HEK293 (cell line): ENCODE data around the gene TBC1D24.

Experiments used
- CTCF ChIA-PET: fragments of 350-600 bp; formaldehyde crosslinking; extraction: SDS; loops from one replicate; lab custom pipeline; 2021; ENCODE audit warnings: antibody characterized with exemption; lab: Yijun Ruan, JAX
- POLR2A ChIA-PET: fragments of 300-600 bp; formaldehyde crosslinking; extraction: SDS; loops from one replicate; lab custom pipeline; 2020; ENCODE audit warnings: antibody characterized with exemption, inconsistent platforms; lab: Yijun Ruan, JAX
- H3K27ac ChIP-seq: fragments of 200-500 bp; sonication (Bioruptor generic); 2 replicates; pipeline ENCODE4 v1.5.1; 2014; ENCODE audit warnings: low read depth, low read length, control low read depth, inconsistent platforms; ENCODE audit errors: extremely low read depth
- H3K36me3 ChIP-seq, 2 experiments: fragments of 200-500 bp in 1 of 2; sonication (Bioruptor generic) in 1 of 2; 1 replicate in 1 of 2; 2 replicates in 1 of 2; pipeline ENCODE4 v1.5.1; 2014 to 2017; ENCODE audit warnings: inconsistent platforms in 2 of 2, low read length in 2 of 2; ENCODE audit not compliant: control insufficient read depth in 2 of 2, insufficient read depth in 1 of 2
- H3K4me1 ChIP-seq: fragments of 200-500 bp; sonication (Bioruptor generic); 2 replicates; pipeline ENCODE4 v1.5.1; 2014; ENCODE audit warnings: mild to moderate bottlenecking, low read length, inconsistent platforms; ENCODE audit not compliant: control insufficient read depth, insufficient read depth
- H3K4me3 ChIP-seq: 2 replicates; pipeline ENCODE4 v1.5.1; 2011; ENCODE audit warnings: low read depth, mild to moderate bottlenecking, control low read depth, low read length, moderate library complexity
- H3K9me3 ChIP-seq: fragments of 200-500 bp; sonication (Bioruptor generic); 2 replicates; pipeline ENCODE4 v1.5.1; 2014; ENCODE audit warnings: low read depth, low read length, inconsistent platforms; ENCODE audit not compliant: control insufficient read depth, insufficient read depth
- HIC1 ChIP-seq: fragments of 450-650 bp; formaldehyde crosslinking; IDR thresholded peaks from 2 replicates; pipeline ENCODE4 v1.5.1; 2016; ENCODE audit warnings: missing biosample characterization, missing genetic modification characterization
- KLF1 ChIP-seq: fragments of 450-650 bp; formaldehyde crosslinking; IDR thresholded peaks from 2 replicates; pipeline ENCODE4 v1.5.1; 2016; ENCODE audit warnings: missing biosample characterization, missing genetic modification characterization
- PATZ1 ChIP-seq: fragments of 450-650 bp; formaldehyde crosslinking; IDR thresholded peaks from 2 replicates; pipeline ENCODE4 v1.5.1; 2016; ENCODE audit warnings: missing biosample characterization, missing genetic modification characterization
- SP3 ChIP-seq: fragments of 450-650 bp; formaldehyde crosslinking; IDR thresholded peaks from 2 replicates; pipeline ENCODE4 v1.5.1; 2016; ENCODE audit warnings: missing biosample characterization, missing genetic modification characterization
- ZEB2 ChIP-seq: fragments of 450-650 bp; formaldehyde crosslinking; IDR thresholded peaks from 2 replicates; pipeline ENCODE4 v1.5.1; 2016; ENCODE audit warnings: missing biosample characterization, missing genetic modification characterization
- ZIC2 ChIP-seq: fragments of 450-650 bp; formaldehyde crosslinking; IDR thresholded peaks from 2 replicates; pipeline ENCODE4 v1.5.1; 2016; ENCODE audit warnings: missing biosample characterization, missing genetic modification characterization
- ZNF114 ChIP-seq: fragments of 450-650 bp; formaldehyde crosslinking; IDR thresholded peaks from 2 replicates; pipeline ENCODE4 v1.5.0; 2017; ENCODE audit warnings: missing biosample characterization, missing genetic modification characterization
- ZNF138 ChIP-seq: fragments of 450-650 bp; formaldehyde crosslinking; IDR thresholded peaks from 2 replicates; pipeline ENCODE4 v1.5.1; 2016; ENCODE audit warnings: missing biosample characterization, missing genetic modification characterization, borderline replicate concordance
- ZNF274 ChIP-seq, 2 experiments: fragments of 200-500 bp in 1 of 2; fragments of 450-650 bp in 1 of 2; sonication (Bioruptor generic) in 1 of 2; formaldehyde crosslinking in 1 of 2; IDR thresholded peaks; 2 replicates each; pipeline versions ENCODE4 v1.5.1 to v1.6.1; 2014 to 2016; ENCODE audit warnings: borderline replicate concordance in 1 of 2, inconsistent platforms in 1 of 2, low read length in 1 of 2, missing biosample characterization in 1 of 2, missing genetic modification characterization in 1 of 2
- ZNF280C ChIP-seq: fragments of 450-650 bp; formaldehyde crosslinking; IDR thresholded peaks from 2 replicates; pipeline ENCODE4 v1.5.1; 2016; ENCODE audit warnings: missing biosample characterization, missing genetic modification characterization
- ZNF341 ChIP-seq: fragments of 450-650 bp; formaldehyde crosslinking; IDR thresholded peaks from 2 replicates; pipeline ENCODE4; 2016; ENCODE audit warnings: low read depth, missing biosample characterization, missing genetic modification characterization
- ZNF37A ChIP-seq: fragments of 450-650 bp; IDR thresholded peaks from 2 replicates; pipeline ENCODE4 v1.5.1; 2018; ENCODE audit warnings: missing biosample characterization, missing genetic modification characterization
- ZNF501 ChIP-seq: fragments of 450-650 bp; formaldehyde crosslinking; IDR thresholded peaks from 2 replicates; pipeline ENCODE4 v1.5.1; 2016; ENCODE audit warnings: missing biosample characterization, missing genetic modification characterization
- ZNF549 ChIP-seq: fragments of 450-650 bp; IDR thresholded peaks from 2 replicates; pipeline ENCODE4 v1.5.1; 2018; ENCODE audit warnings: missing biosample characterization, missing genetic modification characterization, mild to moderate bottlenecking, inconsistent platforms, moderate library complexity
- ZNF600 ChIP-seq: fragments of 450-650 bp; formaldehyde crosslinking; IDR thresholded peaks from 2 replicates; pipeline ENCODE4 v1.5.1; 2016; ENCODE audit warnings: missing biosample characterization, missing genetic modification characterization
- ZNF610 ChIP-seq: fragments of 450-650 bp; formaldehyde crosslinking; IDR thresholded peaks from 2 replicates; pipeline ENCODE4 v1.5.1; 2016; ENCODE audit warnings: missing biosample characterization, missing genetic modification characterization, borderline replicate concordance
- TF ChIP-seq, protein P1 (sequence below): fragments of 450-650 bp; IDR thresholded peaks from 2 replicates; pipeline ENCODE4 v1.5.1; 2018; ENCODE audit warnings: missing biosample characterization, mild to moderate bottlenecking, missing genetic modification characterization
- TF ChIP-seq, protein P2 (sequence below): fragments of 450-650 bp; formaldehyde crosslinking; IDR thresholded peaks from 2 replicates; pipeline ENCODE4 v1.5.1; 2016; ENCODE audit warnings: missing biosample characterization, missing genetic modification characterization
- TF ChIP-seq, protein P3 (sequence below): fragments of 450-650 bp; formaldehyde crosslinking; IDR thresholded peaks from 2 replicates; pipeline ENCODE4 v1.5.1; 2016; ENCODE audit warnings: missing biosample characterization, missing genetic modification characterization
- TF ChIP-seq, protein P4 (sequence below): fragments of 450-650 bp; formaldehyde crosslinking; IDR thresholded peaks from 2 replicates; pipeline ENCODE4 v1.5.1; 2016; ENCODE audit warnings: missing biosample characterization, missing genetic modification characterization

TBC1D24 gene

DNA sequence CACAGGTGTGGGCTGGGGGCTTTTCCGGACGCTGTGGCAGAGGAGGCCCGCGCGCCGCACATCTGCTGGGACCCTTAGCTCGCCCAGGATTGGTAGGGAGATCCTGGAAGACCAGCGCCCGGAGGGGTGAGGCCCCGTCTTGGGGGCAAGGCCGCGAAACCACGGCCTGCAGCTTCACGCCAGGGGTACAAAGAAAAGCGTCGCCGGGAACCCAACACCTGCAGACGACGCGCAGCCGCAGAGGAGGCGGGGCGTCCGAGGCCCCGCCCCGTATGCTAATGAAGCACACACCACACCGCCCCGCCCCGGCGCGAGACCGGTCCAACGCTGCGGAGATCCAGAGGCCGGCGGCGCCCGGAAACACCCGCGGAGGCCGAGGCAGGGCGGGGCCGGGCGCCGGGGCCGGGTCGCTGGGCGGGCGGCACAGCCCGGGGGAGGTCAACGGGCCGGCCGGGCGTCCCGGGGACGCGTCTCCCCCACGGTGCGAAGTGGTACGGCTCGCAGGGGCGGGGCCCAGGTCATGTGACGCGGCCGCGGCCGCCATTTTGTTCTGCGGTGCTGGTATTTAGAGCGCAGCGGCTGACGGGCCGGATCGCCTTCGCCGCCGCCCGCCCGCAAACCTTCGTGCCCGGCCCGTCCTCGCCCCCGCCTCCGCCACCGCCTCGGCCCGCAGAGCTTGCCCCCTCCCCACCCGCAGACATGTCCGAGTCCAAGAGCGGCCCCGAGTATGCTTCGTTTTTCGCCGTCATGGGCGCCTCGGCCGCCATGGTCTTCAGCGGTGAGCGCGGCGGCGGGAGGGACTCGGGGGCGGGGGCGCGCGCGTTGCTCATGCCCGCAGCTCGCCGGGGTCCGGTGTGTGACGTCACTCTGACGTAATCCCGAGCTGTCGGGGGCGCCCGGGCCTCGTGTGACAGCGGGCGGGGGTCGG, 38.7 kb downstream of the TBC1D24 start, which contains the start of gene ATP6V0C (continued):
- TF ChIP-seq, protein P1, sequence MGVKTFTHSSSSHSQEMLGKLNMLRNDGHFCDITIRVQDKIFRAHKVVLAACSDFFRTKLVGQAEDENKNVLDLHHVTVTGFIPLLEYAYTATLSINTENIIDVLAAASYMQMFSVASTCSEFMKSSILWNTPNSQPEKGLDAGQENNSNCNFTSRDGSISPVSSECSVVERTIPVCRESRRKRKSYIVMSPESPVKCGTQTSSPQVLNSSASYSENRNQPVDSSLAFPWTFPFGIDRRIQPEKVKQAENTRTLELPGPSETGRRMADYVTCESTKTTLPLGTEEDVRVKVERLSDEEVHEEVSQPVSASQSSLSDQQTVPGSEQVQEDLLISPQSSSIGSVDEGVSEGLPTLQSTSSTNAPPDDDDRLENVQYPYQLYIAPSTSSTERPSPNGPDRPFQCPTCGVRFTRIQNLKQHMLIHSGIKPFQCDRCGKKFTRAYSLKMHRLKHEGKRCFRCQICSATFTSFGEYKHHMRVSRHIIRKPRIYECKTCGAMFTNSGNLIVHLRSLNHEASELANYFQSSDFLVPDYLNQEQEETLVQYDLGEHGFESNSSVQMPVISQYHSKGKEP: no peak; the same call in 1 of the 2 replicates
- TF ChIP-seq ZNF600 (tag by site-specific recombination): no peak; the same call in 1 of the 2 replicates
- TF ChIP-seq, protein P2, sequence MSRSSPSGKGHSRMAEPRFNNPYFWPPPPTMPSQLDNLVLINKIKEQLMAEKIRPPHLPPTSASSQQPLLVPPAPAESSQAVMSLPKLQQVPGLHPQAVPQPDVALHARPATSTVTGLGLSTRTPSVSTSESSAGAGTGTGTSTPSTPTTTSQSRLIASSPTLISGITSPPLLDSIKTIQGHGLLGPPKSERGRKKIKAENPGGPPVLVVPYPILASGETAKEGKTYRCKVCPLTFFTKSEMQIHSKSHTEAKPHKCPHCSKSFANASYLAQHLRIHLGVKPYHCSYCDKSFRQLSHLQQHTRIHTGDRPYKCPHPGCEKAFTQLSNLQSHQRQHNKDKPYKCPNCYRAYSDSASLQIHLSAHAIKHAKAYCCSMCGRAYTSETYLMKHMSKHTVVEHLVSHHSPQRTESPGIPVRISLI (tag by site-specific recombination): no peak
- TF ChIP-seq, protein P3, sequence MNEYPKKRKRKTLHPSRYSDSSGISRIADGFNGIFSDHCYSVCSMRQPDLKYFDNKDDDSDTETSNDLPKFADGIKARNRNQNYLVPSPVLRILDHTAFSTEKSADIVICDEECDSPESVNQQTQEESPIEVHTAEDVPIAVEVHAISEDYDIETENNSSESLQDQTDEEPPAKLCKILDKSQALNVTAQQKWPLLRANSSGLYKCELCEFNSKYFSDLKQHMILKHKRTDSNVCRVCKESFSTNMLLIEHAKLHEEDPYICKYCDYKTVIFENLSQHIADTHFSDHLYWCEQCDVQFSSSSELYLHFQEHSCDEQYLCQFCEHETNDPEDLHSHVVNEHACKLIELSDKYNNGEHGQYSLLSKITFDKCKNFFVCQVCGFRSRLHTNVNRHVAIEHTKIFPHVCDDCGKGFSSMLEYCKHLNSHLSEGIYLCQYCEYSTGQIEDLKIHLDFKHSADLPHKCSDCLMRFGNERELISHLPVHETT: no peak; the same call in 1 of the 2 replicates
- TF ChIP-seq ZNF280C (tag by site-specific recombination): no peak
- no peak for TF ChIP-seq ZNF274 (IDR thresholded peaks at IDR 0.05; ENCODE audit: low read length)
- no peak for TF ChIP-seq ZNF274 (tag by site-specific recombination; IDR thresholded peaks at IDR 0.05; ENCODE audit: borderline replicate concordance)
- TF ChIP-seq, protein P4, sequence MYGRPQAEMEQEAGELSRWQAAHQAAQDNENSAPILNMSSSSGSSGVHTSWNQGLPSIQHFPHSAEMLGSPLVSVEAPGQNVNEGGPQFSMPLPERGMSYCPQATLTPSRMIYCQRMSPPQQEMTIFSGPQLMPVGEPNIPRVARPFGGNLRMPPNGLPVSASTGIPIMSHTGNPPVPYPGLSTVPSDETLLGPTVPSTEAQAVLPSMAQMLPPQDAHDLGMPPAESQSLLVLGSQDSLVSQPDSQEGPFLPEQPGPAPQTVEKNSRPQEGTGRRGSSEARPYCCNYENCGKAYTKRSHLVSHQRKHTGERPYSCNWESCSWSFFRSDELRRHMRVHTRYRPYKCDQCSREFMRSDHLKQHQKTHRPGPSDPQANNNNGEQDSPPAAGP (tag by site-specific recombination): peak; percentile 86
- peak; percentile 47 for TF ChIP-seq ZEB2 (tag by site-specific recombination)
- TF ChIP-seq ZIC2 (tag by site-specific recombination): peak; percentile 37
- TF ChIP-seq SP3: peak; percentile 75
- TF ChIP-seq ZNF501 (tag by site-specific recombination): no peak; the same call in 1 of the 2 replicates

GRCh38 chr16:2514333-2515179, 39.6 kb downstream of the TBC1D24 start:
- Histone ChIP-seq H3K9me3 (no peaks in the 10 kb centered on the region), H3K4me3 (peak overlapping the region; percentile 90), H3K27ac (peak overlapping the region; percentile 98), H3K4me1 (peaks cover 2% of the 10 kb centered on the region), H3K36me3 (peaks cover 0 to 30% of the 10 kb centered on the region in 2 experiments; a peak in 1 of 3 replicates)
- ChIA-PET POLR2A (interaction anchor here (0.6 to 2.0 kb wide), 6 partner anchors 13 to 359 kb away, joined by 5 to 8 read pairs (median 6); partner anchors contain the start of genes PDPK1 and TRAF7), CTCF (interaction anchor here (1.1 to 5.6 kb wide), 2 partner anchors 13 to 412 kb away, joined by 4 to 27 read pairs; no protein-coding TSS in a partner anchor)
- no peak for TF ChIP-seq ZNF114 (tag by site-specific recombination)
- TF ChIP-seq ZNF600 (tag by site-specific recombination): no peak
- TF ChIP-seq ZNF37A (tag by site-specific recombination): no peak
- TF ChIP-seq HIC1 (tag by site-specific recombination): peak; percentile 66; the same call in 1 of the 2 replicates
- no peak for TF ChIP-seq ZNF549 (tag by site-specific recombination)
- TF ChIP-seq ZNF341 (tag by site-specific recombination): no peak
- TF ChIP-seq ZNF138 (tag by site-specific recombination): no peak
- peak; percentile 30; the same call in 1 of the 2 replicates for TF ChIP-seq PATZ1
- no peak for TF ChIP-seq ZNF610 (tag by site-specific recombination)
- no peak; the same call in 1 of the 2 replicates for TF ChIP-seq KLF1 (tag by site-specific recombination)
